Progenitor cell of endocrine pancreas (in vitro differentiated cells): ENCODE data around the gene DCAF4L1. TPM values are rescaled to one million over a fixed set of nuclear protein-coding genes. Genes with fewer than 3 reads are reported as not detected.
A peak's percentile ranks its signal among the peaks of the same experiment; 100 is the strongest.

Experiments
- DNase-seq: peaks from one replicate; pipeline ENCODE4 v3.0.0; 2021; ENCODE audit warnings: low spot score; ENCODE audit not compliant: unreplicated experiment
- H3K27ac Mint-ChIP-seq: 2 replicates; pipeline ENCODE4 v1.8.0; 2021; ENCODE audit warnings: mild to moderate bottlenecking, moderate library complexity, mixed read lengths
- H3K27me3 Mint-ChIP-seq: 2 replicates; pipeline ENCODE4 v1.8.0; 2021; ENCODE audit warnings: mixed read lengths
- H3K36me3 Mint-ChIP-seq: 2 replicates; pipeline ENCODE4 v1.8.0; 2022; ENCODE audit warnings: mixed read lengths; ENCODE audit not compliant: insufficient read depth
- H3K4me1 Mint-ChIP-seq: 2 replicates; pipeline ENCODE4 v1.8.0; 2021; ENCODE audit warnings: low read depth, mixed read lengths
- H3K4me3 Mint-ChIP-seq: 2 replicates; pipeline ENCODE4 v1.8.0; 2021; ENCODE audit warnings: low read depth, mild to moderate bottlenecking, moderate library complexity, mixed read lengths
- H3K9me3 Mint-ChIP-seq: 2 replicates; pipeline ENCODE4 v1.8.0; 2021; ENCODE audit warnings: low read depth, mixed read lengths
- total RNA-seq: library from RNA; stranded (reverse); gene quantifications from 2 replicates; pipeline ENCODE4 v1.2.1, GENCODE V29; 2021
- TF ChIP-seq, protein P1 (sequence below): fragments of 200-600 bp; sonication (generic); IDR thresholded peaks from one replicate; pipeline ENCODE4 v1.5.0; 2021; ENCODE audit warnings: antibody characterized with exemption, mild to moderate bottlenecking; ENCODE audit not compliant: unreplicated experiment

The DCAF4L1 gene
- total RNA-seq, 1 donor from 2014 or later: 0.17 TPM

DNA sequence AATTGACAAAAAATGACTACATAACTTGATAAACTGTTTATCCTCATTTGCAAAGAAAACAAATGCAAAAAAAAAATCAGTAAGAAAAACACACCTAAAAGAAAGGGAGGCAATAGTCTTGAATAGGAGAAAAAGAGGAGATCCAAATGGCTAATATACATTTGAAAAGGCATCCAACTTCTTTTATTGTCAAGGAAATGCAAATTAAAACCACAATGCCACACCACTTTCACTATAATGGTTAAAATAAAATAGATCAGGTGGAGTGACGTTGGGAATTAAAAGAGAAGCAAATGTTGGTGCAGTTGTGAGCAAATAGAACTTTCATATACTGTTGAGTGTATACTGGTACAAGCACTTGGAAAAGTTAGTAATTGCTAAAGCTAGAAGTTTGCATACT, 3.6 kb downstream of the DCAF4L1 start:
- peaks cover 7% of the 10 kb centered on the region for H3K4me1 Mint-ChIP-seq
- no peak overlapping the region for H3K4me3 Mint-ChIP-seq
- TF ChIP-seq, protein P1, sequence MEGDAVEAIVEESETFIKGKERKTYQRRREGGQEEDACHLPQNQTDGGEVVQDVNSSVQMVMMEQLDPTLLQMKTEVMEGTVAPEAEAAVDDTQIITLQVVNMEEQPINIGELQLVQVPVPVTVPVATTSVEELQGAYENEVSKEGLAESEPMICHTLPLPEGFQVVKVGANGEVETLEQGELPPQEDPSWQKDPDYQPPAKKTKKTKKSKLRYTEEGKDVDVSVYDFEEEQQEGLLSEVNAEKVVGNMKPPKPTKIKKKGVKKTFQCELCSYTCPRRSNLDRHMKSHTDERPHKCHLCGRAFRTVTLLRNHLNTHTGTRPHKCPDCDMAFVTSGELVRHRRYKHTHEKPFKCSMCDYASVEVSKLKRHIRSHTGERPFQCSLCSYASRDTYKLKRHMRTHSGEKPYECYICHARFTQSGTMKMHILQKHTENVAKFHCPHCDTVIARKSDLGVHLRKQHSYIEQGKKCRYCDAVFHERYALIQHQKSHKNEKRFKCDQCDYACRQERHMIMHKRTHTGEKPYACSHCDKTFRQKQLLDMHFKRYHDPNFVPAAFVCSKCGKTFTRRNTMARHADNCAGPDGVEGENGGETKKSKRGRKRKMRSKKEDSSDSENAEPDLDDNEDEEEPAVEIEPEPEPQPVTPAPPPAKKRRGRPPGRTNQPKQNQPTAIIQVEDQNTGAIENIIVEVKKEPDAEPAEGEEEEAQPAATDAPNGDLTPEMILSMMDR: no peak
- H3K9me3 Mint-ChIP-seq: no peaks in the 10 kb centered on the region
- H3K27me3 Mint-ChIP-seq: no peaks in the 10 kb centered on the region
- no peaks in the 10 kb centered on the region for H3K36me3 Mint-ChIP-seq
- H3K27ac Mint-ChIP-seq: no peak overlapping the region
- no peak for DNase-seq

DNA sequence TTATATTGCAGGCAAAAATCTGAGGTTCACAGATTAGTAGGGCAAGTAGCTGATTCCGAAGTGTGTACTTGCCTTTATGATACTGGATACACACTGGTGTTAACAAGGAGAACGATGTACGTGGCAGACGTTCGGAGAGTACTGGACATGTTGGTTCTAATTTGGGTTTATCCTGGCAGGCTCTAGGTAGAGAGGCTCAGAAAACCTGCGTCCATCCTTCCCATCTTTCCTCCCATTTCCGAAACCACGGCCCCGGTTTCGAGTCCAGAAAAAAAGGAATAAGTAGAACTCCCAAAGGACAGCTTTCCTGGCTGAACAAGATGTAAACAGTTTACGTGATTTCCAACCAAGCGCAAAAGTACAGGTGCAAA, 8.4 kb downstream of the DCAF4L1 start:
- Mint-ChIP-seq H3K4me3 (peak overlapping the region; percentile 96), H3K27ac (peak overlapping the region; percentile 97), H3K27me3 (no peaks in the 10 kb centered on the region), H3K36me3 (no peaks in the 10 kb centered on the region), H3K9me3 (no peaks in the 10 kb centered on the region), H3K4me1 (peaks cover 15% of the 10 kb centered on the region)
- no peak for DNase-seq
- TF ChIP-seq, protein P1: no peak

DNA sequence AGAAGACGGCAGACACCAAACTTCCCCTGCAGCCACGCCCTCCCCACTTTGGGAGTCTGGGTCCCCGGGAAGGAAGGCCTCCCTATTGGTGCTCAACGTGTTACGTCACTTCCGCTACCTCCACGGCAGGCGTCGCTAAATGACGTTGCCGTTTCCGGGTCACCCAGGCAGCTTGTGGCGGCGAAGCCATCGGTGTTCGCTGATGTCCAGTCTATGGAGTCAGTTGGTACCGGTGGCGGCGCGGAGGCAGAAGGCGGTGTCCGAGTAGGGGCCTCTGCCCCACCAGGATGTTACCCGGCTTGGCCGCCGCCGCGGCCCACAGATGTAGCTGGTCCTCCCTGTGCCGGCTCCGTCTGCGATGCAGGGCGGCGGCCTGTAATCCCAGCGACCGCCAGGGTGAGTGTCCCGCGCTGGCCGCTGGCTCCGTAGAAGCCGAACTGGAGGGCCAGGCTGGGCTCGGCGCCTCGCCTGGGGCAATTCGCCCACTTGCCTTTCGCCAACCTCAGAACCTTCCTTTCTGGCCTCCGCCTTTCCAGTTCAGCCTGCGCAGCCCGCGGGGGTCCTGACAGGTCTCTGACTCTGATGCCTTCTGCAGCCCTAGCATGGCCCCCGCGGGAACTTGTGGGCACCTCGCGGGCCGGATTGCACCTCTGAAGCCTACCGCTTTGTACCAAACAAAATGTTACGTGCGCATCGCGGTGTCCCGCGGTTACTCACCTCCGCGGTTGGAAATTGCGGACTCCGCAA, 9.0 kb downstream of the DCAF4L1 start, which contains the start of gene SLC30A9:
SLC30A9 (plus strand) TSS at position 166 of the 747 bp plus-strand sequence; CDS start at position 288, 122 bp downstream.
- TF ChIP-seq, protein P1: peak; percentile 61
- peak; percentile 75 for DNase-seq
- Mint-ChIP-seq H3K4me3 (peak within 1 kb of the TSS; percentile 96), H3K27ac (peak within 1 kb of the TSS; percentile 97), H3K4me1 (peaks cover 15% of the 10 kb centered on the region), H3K9me3 (no peaks in the 10 kb centered on the region), H3K27me3 (no peaks in the 10 kb centered on the region), H3K36me3 (no peaks in the 10 kb centered on the region)

DNA sequence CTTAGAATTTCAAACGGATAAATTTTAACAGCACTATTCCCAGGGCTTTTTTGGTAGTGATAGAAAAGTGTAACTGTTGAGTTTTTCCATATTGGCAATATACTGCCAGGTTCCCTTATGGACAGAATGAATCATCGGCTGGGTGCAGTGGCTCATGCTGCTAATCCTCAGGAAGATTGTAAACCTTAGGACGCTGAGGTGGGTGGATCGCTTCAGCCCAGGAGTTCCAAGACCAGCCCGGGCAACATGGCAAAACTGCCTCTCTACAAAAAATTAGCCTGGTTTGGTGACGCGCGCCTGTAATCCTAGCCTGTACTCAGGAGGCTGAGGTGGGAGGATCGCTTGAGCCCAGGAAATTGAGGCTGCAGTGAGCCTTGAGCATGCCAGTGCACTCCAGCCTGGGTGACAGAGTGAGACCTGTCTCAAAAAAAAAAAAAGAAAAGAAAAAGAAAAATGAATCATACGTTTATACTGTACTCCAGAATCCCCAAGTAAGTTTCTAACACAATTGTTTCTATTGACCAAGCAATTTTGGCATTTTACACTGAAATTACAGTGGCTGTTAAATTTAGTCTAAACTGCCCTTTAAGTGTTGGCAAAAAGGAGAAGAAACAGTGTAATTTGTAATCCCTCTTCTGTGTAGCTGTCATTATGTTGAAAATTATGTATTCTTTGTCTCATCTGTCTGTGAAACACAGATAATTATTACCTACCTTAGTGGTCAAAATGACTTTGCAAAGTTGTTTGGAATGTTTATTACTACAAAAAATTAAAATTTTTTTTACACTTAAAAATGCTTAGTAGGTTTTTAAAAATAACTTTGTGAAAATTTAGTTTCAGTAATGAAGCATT, 10.6 kb downstream of the DCAF4L1 start:
- H3K9me3 Mint-ChIP-seq: no peaks in the 10 kb centered on the region
- peaks cover 15% of the 10 kb centered on the region for H3K4me1 Mint-ChIP-seq
- H3K4me3 Mint-ChIP-seq: peak overlapping the region; percentile 96
- H3K27me3 Mint-ChIP-seq: no peaks in the 10 kb centered on the region
- no peak for DNase-seq
- no peaks in the 10 kb centered on the region for H3K36me3 Mint-ChIP-seq
- H3K27ac Mint-ChIP-seq: no peak overlapping the region
- TF ChIP-seq, protein P1: no peak
